GM10847 (cell line): ENCODE results near the gene CADPS2.

ENCODE experiments used
- POLR2A ChIP-seq: IDR thresholded peaks from 2 replicates; pipeline ENCODE4 v1.6.1; 2011; ENCODE audit not compliant: insufficient read length; ENCODE audit errors: extremely low read depth

The CADPS2 gene

DNA sequence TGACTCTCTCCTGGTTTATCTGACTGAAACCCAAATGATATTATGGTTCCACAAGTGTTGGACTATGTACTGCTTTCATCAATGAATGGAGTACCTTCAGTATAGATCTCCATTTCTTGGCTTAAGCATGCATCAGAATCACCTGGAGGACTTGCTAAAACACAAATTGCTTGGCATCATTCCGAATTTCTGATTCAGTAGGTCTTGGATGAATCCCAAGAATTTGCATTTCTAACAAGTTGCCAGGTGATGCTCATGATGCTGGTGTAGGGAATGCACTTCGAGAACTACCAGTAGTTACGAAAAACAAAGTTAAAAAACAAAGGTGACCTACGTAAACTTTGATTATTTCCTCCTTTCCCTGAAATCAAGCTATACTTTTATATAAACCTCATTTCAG, 462.7 kb downstream of the CADPS2 start:
- TF ChIP-seq POLR2A: no peak

DNA sequence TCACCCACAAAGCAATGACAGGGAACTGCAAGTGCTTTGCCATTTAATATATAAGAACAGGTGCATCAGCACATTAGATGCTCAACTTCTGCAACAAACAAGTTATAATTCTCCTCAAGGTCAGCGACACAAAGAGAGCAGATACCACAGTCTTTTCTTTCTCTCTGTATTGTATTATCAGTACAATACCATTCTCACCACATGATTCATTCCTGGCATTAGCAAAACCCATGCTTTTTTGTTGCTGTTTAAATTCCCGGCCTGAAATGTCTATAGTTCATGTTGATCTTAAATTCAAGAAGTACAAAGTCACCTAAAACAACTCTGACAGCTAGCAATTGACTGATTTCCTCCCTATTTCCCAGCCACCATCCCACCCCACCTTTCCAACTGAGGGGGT, 469.9 kb downstream of the CADPS2 start:
- TF ChIP-seq POLR2A: no peak

DNA sequence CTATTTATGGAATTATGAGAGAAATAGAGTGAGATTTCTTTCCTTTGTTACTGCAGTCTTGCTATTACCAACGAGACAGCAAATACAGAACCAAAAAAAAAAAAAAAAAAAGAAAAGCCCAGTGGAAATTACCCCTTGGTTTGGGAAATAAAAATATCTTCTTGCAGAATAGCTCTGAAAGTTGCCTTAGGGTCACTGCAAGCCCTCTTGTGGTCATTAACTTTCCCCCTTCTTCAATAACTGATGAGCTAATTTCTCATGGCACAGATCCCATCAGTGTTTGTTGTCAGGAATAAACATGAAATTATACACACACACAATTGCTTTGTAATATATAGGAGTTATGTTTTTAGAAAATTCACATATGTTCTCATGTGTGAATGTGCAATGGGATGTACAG, 470.8 kb downstream of the CADPS2 start:
- no peak for TF ChIP-seq POLR2A

DNA sequence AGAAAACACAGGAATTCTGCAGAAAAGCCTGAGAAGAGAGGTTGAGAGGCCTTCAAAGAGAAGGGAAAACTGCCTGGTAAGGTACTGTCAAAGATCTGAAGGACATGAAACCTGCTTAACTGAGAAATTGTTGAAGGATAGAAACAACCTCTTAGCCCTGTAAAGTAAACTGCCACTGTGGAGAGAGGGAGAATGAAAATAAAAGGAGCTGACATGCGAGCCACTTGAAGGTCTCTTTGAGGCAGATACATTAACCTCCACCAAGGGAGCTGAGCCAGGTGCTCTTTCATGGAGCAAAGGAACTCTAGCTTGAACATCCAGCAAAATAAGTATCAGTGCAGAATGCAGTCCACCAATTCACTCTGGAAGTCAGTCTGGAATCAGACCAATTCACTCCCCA, 472.9 kb downstream of the CADPS2 start:
- no peak for TF ChIP-seq POLR2A

DNA sequence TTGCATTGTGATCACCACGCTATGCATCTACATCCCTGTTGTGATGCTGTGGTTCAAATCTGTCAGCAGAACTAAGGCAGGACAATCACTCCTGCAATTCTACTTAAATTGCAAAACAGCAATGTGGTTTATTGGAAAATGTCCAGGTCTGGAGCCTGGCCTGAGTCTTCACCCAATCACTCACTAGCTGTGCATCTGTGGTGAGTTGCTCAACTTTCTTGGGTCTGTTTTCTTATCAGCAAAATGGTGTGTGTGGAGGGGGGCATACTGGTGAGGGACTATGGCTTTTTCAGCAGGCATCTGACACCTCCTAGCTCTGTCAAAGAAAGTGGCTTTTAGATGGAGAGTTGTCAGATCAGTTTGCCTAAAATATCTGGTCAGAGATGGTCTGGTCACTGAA, 473.4 kb downstream of the CADPS2 start:
- TF ChIP-seq POLR2A: no peak

DNA sequence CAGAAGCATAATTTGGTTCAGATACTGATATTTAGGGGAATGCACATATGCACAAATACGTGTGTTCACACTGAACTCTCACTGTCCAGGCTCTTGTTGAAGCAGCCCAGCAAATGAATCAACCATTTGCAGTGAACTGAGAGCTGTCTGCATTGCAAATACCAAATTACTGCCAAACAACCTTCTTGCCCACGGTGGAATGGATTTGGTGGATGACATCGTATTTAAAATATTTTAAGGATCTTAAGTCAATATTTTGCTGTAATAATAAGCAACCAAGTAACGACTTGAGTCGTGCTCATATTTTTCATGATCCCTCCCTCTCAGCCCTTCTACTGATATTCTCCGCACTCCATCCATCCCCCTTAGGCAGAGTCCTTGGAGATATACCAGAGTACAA, 473.8 kb downstream of the CADPS2 start:
- no peak for TF ChIP-seq POLR2A

DNA sequence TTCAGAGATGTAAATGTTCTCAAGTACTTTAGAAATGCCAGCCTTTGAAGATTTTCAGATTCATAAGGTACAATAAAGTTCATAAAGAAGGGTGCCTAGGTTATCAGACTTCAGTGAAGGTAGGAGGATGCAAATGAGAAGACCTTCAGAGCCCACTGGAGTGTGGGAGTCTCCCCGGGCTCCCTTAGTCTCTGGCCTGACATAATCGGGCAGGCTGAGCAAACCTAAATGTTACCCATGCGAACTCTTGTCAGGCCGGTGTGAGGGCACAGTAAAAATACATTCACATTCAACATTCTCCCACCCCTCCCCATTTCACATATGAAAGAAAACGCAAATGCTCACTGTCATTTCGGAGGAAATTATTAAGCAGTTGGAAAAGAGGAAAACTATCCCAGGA, 479.1 kb downstream of the CADPS2 start:
- no peak for TF ChIP-seq POLR2A

DNA sequence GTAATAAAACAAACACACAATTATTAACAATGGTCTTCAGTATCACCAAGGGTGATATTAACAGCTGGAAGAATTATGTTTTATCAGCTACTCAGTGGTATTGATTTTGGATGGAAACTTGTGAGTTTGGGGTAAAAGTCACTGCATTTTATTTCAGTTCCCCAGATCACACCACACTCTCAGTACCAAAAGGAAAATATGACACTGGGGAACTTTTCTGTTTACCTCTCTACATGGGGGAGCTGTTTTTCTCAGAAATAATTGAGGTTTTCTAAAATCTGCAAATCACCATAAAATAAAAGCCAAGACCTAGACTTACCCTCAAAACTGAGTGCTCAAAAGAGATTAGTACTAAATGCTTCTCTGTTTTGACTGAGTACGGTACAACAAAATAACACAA, 483.1 kb downstream of the CADPS2 start:
- TF ChIP-seq POLR2A: no peak

DNA sequence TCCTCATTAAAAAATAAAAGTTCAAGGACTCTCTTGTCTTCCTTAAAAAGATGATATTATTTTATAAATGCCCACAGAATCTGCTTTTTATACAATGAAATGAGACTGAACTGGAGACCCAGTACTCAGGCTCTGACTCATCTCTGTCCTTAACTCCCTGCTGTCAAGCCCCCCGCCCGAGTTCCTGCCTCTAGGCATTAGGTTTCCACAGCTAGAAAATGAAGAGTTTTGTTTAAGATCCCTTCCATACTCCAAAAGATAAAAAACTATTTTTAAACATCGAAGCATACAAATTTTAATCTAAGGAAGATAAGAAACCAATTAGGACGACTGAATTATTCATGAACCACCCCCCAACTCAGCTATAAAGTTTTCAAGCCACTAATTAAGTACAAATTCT, 484.0 kb downstream of the CADPS2 start:
- no peak for TF ChIP-seq POLR2A

DNA sequence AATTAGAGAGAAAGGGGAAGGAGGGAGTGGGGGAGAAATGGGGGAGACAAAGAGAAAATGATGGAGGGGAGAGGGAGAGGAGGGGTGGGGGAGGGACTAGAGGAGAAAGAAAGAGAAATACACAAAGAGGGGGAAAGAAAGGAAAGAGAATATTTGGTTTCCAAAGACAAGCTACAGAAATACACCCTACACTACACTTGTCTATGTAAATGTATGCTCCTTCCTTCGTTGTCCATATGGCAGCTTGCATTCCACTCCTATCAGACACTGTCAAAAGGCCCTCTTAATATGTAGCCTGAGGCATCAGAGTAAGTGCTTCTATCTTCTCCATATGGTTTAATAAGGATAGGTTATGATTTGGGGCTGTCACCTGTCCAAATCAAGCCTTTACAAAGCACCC, 488.9 kb downstream of the CADPS2 start:
- no peak for TF ChIP-seq POLR2A

DNA sequence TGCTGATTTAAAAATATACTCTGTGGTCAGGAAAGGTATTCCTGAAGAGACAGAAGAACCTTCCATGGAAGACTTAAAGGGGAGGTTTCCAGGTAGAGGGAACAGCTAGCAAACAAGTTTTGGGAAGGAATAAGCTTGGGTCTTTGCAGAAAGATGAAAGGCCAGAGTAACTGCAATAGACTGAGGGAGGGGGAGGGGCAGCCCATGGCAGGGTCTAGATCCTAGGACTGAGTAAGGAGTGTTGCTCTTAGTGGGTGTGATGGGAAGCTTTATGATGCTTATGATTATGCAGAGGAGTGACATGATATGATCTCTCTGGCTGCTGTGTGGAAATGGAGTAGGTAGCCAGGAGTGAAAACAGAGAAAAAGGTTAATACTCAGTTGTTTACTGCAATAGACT, 491.7 kb downstream of the CADPS2 start:
- no peak for TF ChIP-seq POLR2A

DNA sequence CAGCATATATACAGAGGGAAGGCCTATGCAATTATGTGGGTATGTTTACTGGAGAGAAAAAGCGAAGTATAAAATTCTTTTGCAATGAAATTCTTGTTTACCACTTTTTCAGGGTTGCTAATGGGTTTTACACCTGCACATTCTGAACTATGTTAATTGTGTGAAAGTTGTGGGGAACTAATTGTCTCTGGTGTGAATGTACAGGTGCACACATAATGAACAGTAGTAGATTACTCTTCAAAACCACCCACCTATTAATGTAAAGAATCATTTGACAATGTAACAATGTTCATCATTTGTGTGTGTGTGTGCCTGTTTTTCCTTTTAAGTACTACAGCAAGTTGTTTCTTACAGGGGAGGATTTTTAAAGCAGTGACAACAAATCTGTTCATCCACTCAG, 501.7 kb downstream of the CADPS2 start:
- TF ChIP-seq POLR2A: no peak

DNA sequence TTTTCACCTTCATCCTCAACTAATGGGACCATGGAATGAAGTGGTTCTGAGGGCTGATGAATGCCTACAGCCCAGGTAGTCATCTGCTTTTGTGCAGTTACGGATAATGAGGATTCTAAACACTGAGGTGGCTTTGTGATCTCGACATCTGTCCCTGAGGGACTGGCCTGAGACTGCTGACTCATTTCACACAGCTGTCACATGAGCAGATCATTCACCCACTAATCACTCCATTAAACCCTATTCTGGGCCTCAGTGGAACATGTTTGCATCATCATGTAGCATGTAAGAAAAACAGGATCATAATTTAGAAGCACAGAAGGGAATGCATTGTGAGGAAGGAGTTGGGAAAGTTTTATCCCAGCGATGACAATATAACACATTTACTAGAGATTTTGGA, 502.3 kb downstream of the CADPS2 start:
- no peak for TF ChIP-seq POLR2A

DNA sequence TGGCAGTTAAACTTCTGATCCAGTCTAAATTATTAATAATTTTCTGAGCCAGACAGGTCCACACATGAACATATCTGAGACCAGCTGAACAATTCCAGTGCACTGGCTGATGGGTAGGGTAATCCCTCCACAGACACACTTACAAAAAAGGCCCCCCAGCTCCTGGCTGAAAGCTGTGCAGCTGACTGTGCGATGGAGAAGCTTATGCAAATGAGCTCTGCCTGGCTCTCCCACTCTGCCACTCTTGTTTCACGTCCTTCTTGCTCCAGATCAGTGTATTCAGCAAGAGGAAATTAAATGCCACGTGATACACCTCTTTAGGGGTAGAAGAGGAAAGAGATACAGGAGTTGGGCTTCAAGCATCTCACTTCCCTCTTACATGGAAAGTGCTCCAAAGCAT, 505.3 kb downstream of the CADPS2 start:
- TF ChIP-seq POLR2A: no peak

DNA sequence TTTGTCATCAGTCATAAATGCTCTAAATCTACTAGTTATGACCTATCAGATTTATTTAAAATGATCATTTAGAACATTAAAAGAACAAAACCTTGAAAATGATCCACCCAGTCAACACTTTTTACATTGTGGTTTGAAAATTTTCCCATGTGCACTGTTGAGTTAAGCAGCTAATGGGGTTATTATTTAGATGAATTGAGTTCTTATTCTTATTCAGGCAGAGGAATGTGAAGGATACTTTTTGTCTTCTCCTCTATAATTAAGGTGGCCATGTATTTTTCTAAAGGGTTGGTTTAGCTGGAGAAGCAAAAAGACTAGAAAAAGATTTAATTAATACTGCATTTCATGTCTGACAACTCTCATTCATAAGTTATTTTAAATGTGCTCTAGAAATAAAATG, 506.8 kb downstream of the CADPS2 start:
- no peak for TF ChIP-seq POLR2A

DNA sequence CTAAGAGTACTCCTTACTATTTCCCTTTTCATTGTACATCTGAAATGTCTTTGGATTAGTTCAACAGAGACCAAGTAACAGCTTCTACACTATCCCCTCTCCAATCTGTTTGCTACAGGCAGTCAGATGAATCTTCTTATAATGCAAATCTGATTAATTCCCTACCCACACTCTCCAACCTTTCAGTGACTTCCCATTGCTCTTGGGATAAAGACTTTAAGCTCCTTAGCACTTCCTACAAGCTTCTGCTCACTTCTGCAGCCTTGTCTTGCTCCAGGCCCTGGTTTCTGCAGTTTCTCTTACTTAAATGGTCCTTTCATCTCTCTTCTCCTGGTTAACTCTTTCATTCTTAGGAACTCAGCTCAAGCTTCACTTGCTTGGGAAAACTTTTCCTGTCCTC, 516.5 kb downstream of the CADPS2 start:
- no peak for TF ChIP-seq POLR2A

DNA sequence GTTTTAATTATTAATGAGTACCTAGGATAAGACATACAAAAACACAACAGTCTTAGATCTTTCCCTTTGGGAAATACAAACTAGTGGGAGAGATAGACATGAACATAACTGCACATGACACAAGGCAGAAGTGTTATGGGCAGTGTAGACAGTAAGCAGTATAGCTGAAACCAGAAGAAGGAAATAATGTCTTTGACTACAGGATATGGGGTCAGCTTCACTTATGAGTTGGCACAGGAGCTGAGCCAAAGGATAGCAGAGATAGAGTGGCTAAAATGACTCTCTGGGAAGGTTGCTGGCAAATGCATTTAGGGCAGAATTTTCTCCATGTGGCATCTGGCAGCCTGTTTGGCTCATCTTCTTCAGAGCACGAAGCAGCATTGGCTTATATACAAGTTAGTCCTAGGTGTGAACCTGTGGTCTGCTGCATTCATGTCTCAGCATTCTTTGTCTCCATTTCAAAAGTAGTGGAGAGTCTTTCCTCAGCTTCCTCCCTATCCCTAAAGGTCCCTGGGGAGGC, 521.4 kb downstream of the CADPS2 start:
- no peak for TF ChIP-seq POLR2A

DNA sequence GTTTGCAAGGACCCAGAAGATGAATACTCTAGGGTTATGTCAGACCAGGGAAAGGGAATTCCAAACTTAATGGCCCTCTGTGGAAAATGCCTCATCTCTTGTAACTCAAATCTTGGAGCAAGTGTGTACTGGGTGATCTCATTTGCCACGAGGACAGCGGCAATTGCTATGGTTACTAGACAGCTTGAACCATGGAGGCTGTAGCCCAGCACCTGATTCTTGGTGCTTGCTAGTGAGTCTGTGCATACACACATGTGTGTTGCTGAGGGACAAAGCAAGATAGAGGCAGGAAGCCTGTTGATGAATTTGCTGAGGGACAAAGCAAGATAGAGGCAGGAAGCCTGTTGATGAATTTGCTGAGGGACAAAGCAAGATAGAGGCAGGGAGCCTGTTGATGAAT, 523.1 kb downstream of the CADPS2 start:
- no peak for TF ChIP-seq POLR2A
